Heart right ventricle (tissue), 16 donors: ENCODE data around the gene NOS1AP. TPM values are rescaled to one million over a fixed set of nuclear protein-coding genes. Genes with fewer than 3 reads are reported as not detected.

Experiments used
- ATAC-seq, 8 donors: fragments of 200-7000 bp; cut with Tn5 transposase; one replicate each; pipeline ENCODE4 v1.9.1; 2020; ENCODE audit warnings: mild to moderate bottlenecking in 8 of 8, moderate library complexity in 8 of 8, moderate number of reproducible peaks in 1 of 8
- DNase-seq, 2 donors: peaks; one replicate each; pipeline ENCODE4 v3.0.0-alpha.2; 2020
- H3K27ac ChIP-seq, 10 donors: fragments of 200-600 bp; sonication (generic) in 2 of 10; one replicate each; pipeline versions ENCODE4 v1.5.0 to v1.8.0; 2020 to 2022; ENCODE audit warnings: mild to moderate bottlenecking in 3 of 10
- H3K27me3 ChIP-seq, 7 donors: fragments of 200-600 bp; one replicate each; pipeline ENCODE4 v1.8.0; 2021 to 2022; ENCODE audit warnings: mild to moderate bottlenecking in 2 of 7
- H3K36me3 ChIP-seq, 9 donors: fragments of 200-600 bp; sonication (generic) in 1 of 9; one replicate each; pipeline versions ENCODE4 v1.5.0 to v1.8.0; 2020 to 2022; ENCODE audit warnings: mild to moderate bottlenecking in 2 of 9
- H3K4me1 ChIP-seq, 9 donors: fragments of 200-600 bp; sonication (generic) in 1 of 9; one replicate each; pipeline versions ENCODE4 v1.5.0 to v1.8.0; 2020 to 2022; ENCODE audit warnings: mild to moderate bottlenecking in 4 of 9
- H3K4me3 ChIP-seq, 10 donors: fragments of 200-600 bp; sonication (generic) in 2 of 10; one replicate each; pipeline versions ENCODE4 v1.5.0 to v1.8.0; 2020 to 2022; ENCODE audit warnings: mild to moderate bottlenecking in 7 of 10, moderate library complexity in 2 of 10
- H3K9me3 ChIP-seq, 11 donors: fragments of 200-600 bp in 10 of 11; sonication (generic) in 2 of 11; one replicate each; pipeline versions ENCODE4 v1.5.0 to v1.8.0; 2013 to 2022; ENCODE audit warnings: mild to moderate bottlenecking in 2 of 11, control low read depth in 1 of 11, moderate library complexity in 1 of 11
- WGBS, 2 donors: extraction: QIAGEN DNeasy Blood & Tissue Kit; methylation state at CpG; one replicate each; pipeline ENCODE4 v1.1.7; 2013; ENCODE audit warnings: inconsistent platforms in 1 of 2; 5-methylcytosine and 5-hydroxymethylcytosine counted together
- intact Hi-C, 10 donors: fragments of 100-400 bp; cut with DNase I; formaldehyde crosslinking; loops; one replicate each; pipeline versions ENCODE4 v1.11.1 to v1.14.2; 2022
- polyA plus RNA-seq, 2 donors: library from polyadenylated mRNA; stranded (reverse); fragments of 200-250 nt; gene quantifications; one replicate each; pipeline ENCODE4 v1.2.3, GENCODE V29; 2013
- total RNA-seq, 10 donors: library from RNA; stranded (reverse); fragmentation: NEBNext Ultra II Directional in 3 of 10; extraction: Animal tissue kit (Norgen Biotek cat#: 25700) in 3 of 10; gene quantifications; one replicate each; pipeline versions ENCODE4 v1.2.1 to v1.2.4, GENCODE V29; 2021 to 2023
- TF ChIP-seq, protein P1 (sequence below), 9 donors: fragments of 200-600 bp; sonication (generic) in 2 of 9; IDR thresholded peaks; one replicate each; pipeline versions ENCODE4 v1.5.0 to v1.8.0; 2021 to 2022; ENCODE audit warnings: antibody characterized with exemption in 9 of 9, mild to moderate bottlenecking in 5 of 9, moderate library complexity in 1 of 9
- donor health status: Arrhythmogenic right ventricular cardiomyopathy.
- donor health status: ischemic (EF 13 %, LVEDD 7.1; RV severe dilation, severe dysfunction).
- donor health status: healthy with polysubstance abuse.
- donor health status: DM: no; HTN: yes; CAD: no.
- donor health status: DM: no; HTN: no; CAD: no.
- donor health status: ischemic (EF 25% LVEDD 6.9; RV normal size, moderate dysfunction).
- donor health status: ischemic (EF 25% LVEDD 5.7; RV mildly dilated, moderate dysfunction).
- donor health status: healthy.
- donor health status: DM: yes; HTN: yes; CAD: no.
- donor health status: Ischemic cardiomyopathy.
- donor health status: ischemic (EF 35%, LVEDD 5.7; RV mildly dilated, moderate dysfunction).
- donor health status: nonischemic (EF 11% LVEDD 7.7; RV severe dilation, severe dysfunction).
- donor health status: DM: yes; HTN: yes; CAD: no.
- donor health status: PGD.
- donor health status: ischemic (EF 29% LVEDD 5.4; RV normal size, mild dysfunction).
- donor health status: nonischemic (EF 23%, LVEDD 6.1; RV moderate dilation, normal function).

The NOS1AP gene
- total and polyA plus RNA-seq, 12 donors = 0.19 to 7.1 (median 4.6) TPM

GRCh38 chr1:162369571-162369970 lies 300.1 kb downstream of the NOS1AP start:
- H3K27ac ChIP-seq = no peak overlapping the region
- peaks cover 0 to 4% (median 0%) of the 10 kb centered on the region in 9 donors for H3K4me1 ChIP-seq
- H3K9me3 ChIP-seq = no peaks in the 10 kb centered on the region
- DNase-seq = no peak
- H3K36me3 ChIP-seq = peaks cover 0 to 24% (median 0%) of the 10 kb centered on the region in 9 donors
- ATAC-seq = no peak
- WGBS, 2 donors = 82 to 90% methylated on average over 7 of the region's 7 CpGs
- H3K27me3 ChIP-seq = no peaks in the 10 kb centered on the region
- no peak overlapping the region for H3K4me3 ChIP-seq
- TF ChIP-seq, protein P1, sequence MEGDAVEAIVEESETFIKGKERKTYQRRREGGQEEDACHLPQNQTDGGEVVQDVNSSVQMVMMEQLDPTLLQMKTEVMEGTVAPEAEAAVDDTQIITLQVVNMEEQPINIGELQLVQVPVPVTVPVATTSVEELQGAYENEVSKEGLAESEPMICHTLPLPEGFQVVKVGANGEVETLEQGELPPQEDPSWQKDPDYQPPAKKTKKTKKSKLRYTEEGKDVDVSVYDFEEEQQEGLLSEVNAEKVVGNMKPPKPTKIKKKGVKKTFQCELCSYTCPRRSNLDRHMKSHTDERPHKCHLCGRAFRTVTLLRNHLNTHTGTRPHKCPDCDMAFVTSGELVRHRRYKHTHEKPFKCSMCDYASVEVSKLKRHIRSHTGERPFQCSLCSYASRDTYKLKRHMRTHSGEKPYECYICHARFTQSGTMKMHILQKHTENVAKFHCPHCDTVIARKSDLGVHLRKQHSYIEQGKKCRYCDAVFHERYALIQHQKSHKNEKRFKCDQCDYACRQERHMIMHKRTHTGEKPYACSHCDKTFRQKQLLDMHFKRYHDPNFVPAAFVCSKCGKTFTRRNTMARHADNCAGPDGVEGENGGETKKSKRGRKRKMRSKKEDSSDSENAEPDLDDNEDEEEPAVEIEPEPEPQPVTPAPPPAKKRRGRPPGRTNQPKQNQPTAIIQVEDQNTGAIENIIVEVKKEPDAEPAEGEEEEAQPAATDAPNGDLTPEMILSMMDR (IDR thresholded peaks at IDR 0.05) = no peak
- intact Hi-C loops = no loop called here

DNA sequence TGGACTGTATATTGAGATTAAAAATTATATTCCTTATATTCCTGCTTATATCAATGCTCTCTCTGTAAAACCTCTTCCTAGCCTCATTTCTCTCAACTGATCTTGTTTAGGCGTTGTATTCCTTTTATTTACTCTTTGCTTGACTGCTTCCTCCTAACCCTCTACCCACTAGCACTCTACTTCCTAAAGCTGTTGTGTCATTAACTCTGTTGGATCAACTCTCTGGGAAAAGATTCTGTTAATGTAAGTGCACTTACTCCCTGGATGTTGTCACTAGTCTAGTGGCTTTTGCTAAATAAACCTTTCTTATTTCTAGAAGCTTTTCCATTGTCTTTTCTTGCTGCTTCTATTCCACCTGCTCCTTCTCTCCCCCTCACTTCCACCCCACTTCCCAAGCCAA lies 300.7 kb downstream of the NOS1AP start:
- intact Hi-C loops = no loop called here
- 88 to 97% methylated on average over 1 of the region's 1 CpG for WGBS, 2 donors
- Histone ChIP-seq H3K9me3 (no peaks in the 10 kb centered on the region), H3K27ac (no peak overlapping the region), H3K27me3 (no peaks in the 10 kb centered on the region), H3K4me3 (no peak overlapping the region), H3K36me3 (peaks cover 0 to 23% (median 0%) of the 10 kb centered on the region in 9 donors), H3K4me1 (peaks cover 0 to 4% (median 0%) of the 10 kb centered on the region in 9 donors)
- ATAC-seq (no peak), DNase-seq (no peak)
- TF ChIP-seq, protein P1 (IDR thresholded peaks at IDR 0.05) = no peak

DNA sequence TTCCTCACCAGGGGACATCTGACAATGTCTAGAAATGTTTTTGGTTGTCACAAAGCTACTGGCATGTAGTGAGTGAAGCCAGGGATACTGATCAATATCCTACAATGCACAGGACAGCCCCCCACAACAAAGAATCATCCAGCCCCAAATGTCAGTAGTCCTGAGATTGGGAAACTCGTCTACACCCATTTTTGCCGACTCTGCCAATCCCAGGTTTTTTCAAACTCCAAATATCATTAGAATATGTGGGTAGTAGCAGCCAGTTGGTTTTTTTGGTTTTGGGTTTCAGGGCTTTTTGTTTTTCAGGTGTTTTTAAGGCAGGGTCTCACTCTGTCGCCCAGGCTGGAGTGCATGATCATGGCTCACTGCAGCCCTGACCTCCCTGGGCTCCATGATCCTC lies 301.2 kb downstream of the NOS1AP start:
- H3K9me3 ChIP-seq = no peaks in the 10 kb centered on the region
- 94 to 95% methylated on average over 3 of the region's 3 CpGs for WGBS, 2 donors
- TF ChIP-seq, protein P1 (IDR thresholded peaks at IDR 0.05) = no peak
- H3K27ac ChIP-seq = no peak overlapping the region
- no peak for DNase-seq
- ATAC-seq = no peak
- H3K4me3 ChIP-seq = no peak overlapping the region
- peaks cover 0 to 4% (median 0%) of the 10 kb centered on the region in 9 donors for H3K4me1 ChIP-seq
- intact Hi-C loops = no loop called here
- peaks cover 0 to 20% (median 0%) of the 10 kb centered on the region in 9 donors for H3K36me3 ChIP-seq
- no peaks in the 10 kb centered on the region for H3K27me3 ChIP-seq

GRCh38 chr1:162371611-162372010 lies 302.1 kb downstream of the NOS1AP start:
- Histone ChIP-seq H3K4me3 (no peak overlapping the region), H3K4me1 (peaks cover 0 to 4% (median 0%) of the 10 kb centered on the region in 9 donors), H3K27me3 (no peaks in the 10 kb centered on the region), H3K27ac (no peak overlapping the region), H3K36me3 (peaks cover 0 to 12% (median 0%) of the 10 kb centered on the region in 9 donors), H3K9me3 (no peaks in the 10 kb centered on the region)
- intact Hi-C loops = no loop called here
- TF ChIP-seq, protein P1 (IDR thresholded peaks at IDR 0.05) = no peak
- DNase-seq (no peak), ATAC-seq (no peak)
- 93 to 94% methylated on average over 6 of the region's 6 CpGs for WGBS, 2 donors
